K562 (cell line): ENCODE data around the gene NRP1. TPM values are rescaled to one million over a fixed set of nuclear protein-coding genes. Genes with fewer than 3 reads are reported as not detected.

Source experiments
- ATAC-seq: fragments of 200-7000 bp; cut with Tn5 transposase; 3 replicates; pipeline ENCODE4 v1.9.1; 2020; ENCODE audit warnings: moderate library complexity
- BruUV-seq: library from RNA; stranded (reverse); fragments of 400-500 nt; replicated peaks from 2 replicates; lab custom pipeline; 2021; lab: Mats Ljungman, UMichigan
- CTCF ChIA-PET: fragments of 300-600 bp; formaldehyde crosslinking; extraction: SDS; loops from one replicate; lab custom pipeline; 2021; ENCODE audit warnings: low intra/inter-chr PET ratio; lab: Yijun Ruan, JAX
- POLR2A ChIA-PET: fragments of 300-600, 350-650 bp; sonication (Branson Sonifier 250); formaldehyde crosslinking; extraction: SDS; loops from one replicate; lab custom pipeline; 2021; ENCODE audit warnings: antibody characterized with exemption, inconsistent platforms; lab: Yijun Ruan, JAX
- DNase-seq, 4 experiments: peaks; one replicate each; pipeline versions ENCODE4 v3.0.0 to v3.0.0-alpha.2; 2011 to 2018; ENCODE audit warnings: low spot score in 3 of 4, mixed read lengths in 3 of 4; ENCODE audit errors: extremely low read depth in 1 of 4
- FAIRE-seq: peaks from 2 replicates; lab custom pipeline; 2011; peaks lifted over from hg19 to GRCh38; lab: Jason Lieb, UNC
- H2AFZ ChIP-seq: 2 replicates; pipeline ENCODE4 v1.6.0; 2011; ENCODE audit warnings: low read depth, low read length, control low read depth, inconsistent platforms
- H3K27ac ChIP-seq: fragments of 200-600 bp; 3 replicates; pipeline ENCODE4 v1.8.0; 2011; ENCODE audit warnings: low read depth, mild to moderate bottlenecking, control low read depth, inconsistent platforms, low read length, moderate library complexity, mixed read lengths; ENCODE audit errors: extremely low read depth
- H3K27me3 ChIP-seq, 2 experiments: fragments of 300-600 bp in 1 of 2; 2 replicates in 1 of 2; 3 replicates in 1 of 2; pipeline versions ENCODE4 v1.6.0 to v1.8.0; 2011; ENCODE audit warnings: inconsistent platforms in 2 of 2, low read length in 2 of 2, mild to moderate bottlenecking in 1 of 2, mixed read lengths in 1 of 2, moderate library complexity in 1 of 2; ENCODE audit not compliant: control insufficient read depth in 2 of 2, insufficient read depth in 2 of 2
- H3K36me3 ChIP-seq: fragments of 300-600 bp; 3 replicates; pipeline ENCODE4 v1.8.0; 2011; ENCODE audit warnings: mild to moderate bottlenecking, low read length, inconsistent platforms; ENCODE audit not compliant: control insufficient read depth, insufficient read depth
- H3K4me1 ChIP-seq, 2 experiments: fragments of 200-600 bp in 1 of 2; replicated peaks in 1 of 2; 2 replicates in 1 of 2; 3 replicates in 1 of 2; pipeline versions ENCODE4 v1.5.1 to v1.8.0; 2011; ENCODE audit warnings: inconsistent platforms in 2 of 2, low read length in 2 of 2, mild to moderate bottlenecking in 1 of 2, mixed read lengths in 1 of 2, moderate library complexity in 1 of 2; ENCODE audit not compliant: control insufficient read depth in 2 of 2, insufficient read depth in 2 of 2
- H3K4me2 ChIP-seq: 2 replicates; pipeline ENCODE4 v1.6.1; 2011; ENCODE audit warnings: low read length, control low read depth, inconsistent platforms, mixed read lengths; ENCODE audit not compliant: insufficient read depth
- H3K4me3 ChIP-seq: fragments of 200-600 bp; sonication (generic), shearing (Covaris generic); 2 replicates; pipeline ENCODE4 v1.5.1; 2016; ENCODE audit warnings: control low read depth, inconsistent platforms
- H3K79me2 ChIP-seq: fragments of 200-600 bp; 3 replicates; pipeline ENCODE4 v1.8.0; 2011; ENCODE audit warnings: low read length, inconsistent platforms; ENCODE audit not compliant: control insufficient read depth, insufficient read depth
- H3K9ac ChIP-seq, 2 experiments: 2 replicates each; pipeline versions ENCODE4 v1.6.0 to v1.6.1; 2011; ENCODE audit warnings: low read depth in 2 of 2, low read length in 2 of 2, control low read depth in 1 of 2, inconsistent platforms in 1 of 2, mild to moderate bottlenecking in 1 of 2, mixed read lengths in 1 of 2; ENCODE audit not compliant: insufficient read depth in 1 of 2
- H3K9me1 ChIP-seq: one replicate; pipeline ENCODE4 v1.6.0; 2011; ENCODE audit warnings: inconsistent platforms, mild to moderate bottlenecking, low read length, moderate library complexity; ENCODE audit not compliant: control insufficient read depth, insufficient read depth
- H3K9me3 ChIP-seq: replicated peaks from 2 replicates; pipeline ENCODE4 v1.5.1; 2011; ENCODE audit warnings: low read depth, low read length, inconsistent platforms; ENCODE audit not compliant: control insufficient read depth, insufficient read depth
- H4K20me1 ChIP-seq: replicated peaks from 2 replicates; pipeline ENCODE4 v1.6.1; 2011; ENCODE audit warnings: low read length, inconsistent platforms, mixed read lengths; ENCODE audit not compliant: control insufficient read depth, insufficient read depth
- CEBPG ChIP-seq, 3 experiments: fragments of 200-800 bp in 1 of 3; sonication (Bioruptor generic) in 1 of 3; sonication (generic) in 1 of 3; formaldehyde crosslinking in 1 of 3; IDR thresholded peaks in 2 of 3; conservative IDR thresholded peaks in 1 of 3; 2 replicates each; pipeline versions ENCODE4 v1.6.1 to v1.8.0; 2016 to 2022; ENCODE audit warnings: missing compliant biosample characterization in 2 of 3, missing genetic modification characterization in 2 of 3, mild to moderate bottlenecking in 1 of 3, missing genetic modification reagents in 1 of 3
- DNMT1 ChIP-seq: fragments of 450-650 bp; IDR thresholded peaks from 2 replicates; pipeline ENCODE4 v1.6.1; 2016; ENCODE audit warnings: antibody characterized with exemption, mild to moderate bottlenecking
- EP400 ChIP-seq: fragments of 450-650 bp; IDR thresholded peaks from 2 replicates; pipeline ENCODE4 v1.6.1; 2017; ENCODE audit warnings: antibody characterized with exemption, mild to moderate bottlenecking, moderate library complexity
- ETS2 ChIP-seq: IDR thresholded peaks from 2 replicates; pipeline ENCODE4 v1.6.1; 2016; ENCODE audit warnings: borderline replicate concordance, missing genetic modification characterization, mild to moderate bottlenecking, moderate library complexity, missing compliant biosample characterization; ENCODE audit not compliant: poor library complexity, severe bottlenecking
- GABPB1 ChIP-seq: sonication (generic); formaldehyde crosslinking; IDR thresholded peaks from 2 replicates; pipeline ENCODE4 v1.8.0; 2022; ENCODE audit warnings: mild to moderate bottlenecking, missing genetic modification reagents
- HNRNPUL1 ChIP-seq: fragments of 200-400 bp; formaldehyde crosslinking; IDR thresholded peaks from 2 replicates; pipeline ENCODE4 v1.6.1; 2017; ENCODE audit warnings: low read length
- KLF6 ChIP-seq: fragments of 250-450 bp; sonication (Bioruptor Pico); IDR thresholded peaks from 2 replicates; pipeline ENCODE4 v1.4.0; 2020; ENCODE audit warnings: mild to moderate bottlenecking, moderate library complexity, borderline replicate concordance
- MEF2D ChIP-seq: conservative IDR thresholded peaks from 2 replicates; pipeline ENCODE4 v1.6.1; 2016; ENCODE audit warnings: low read depth, missing genetic modification characterization, missing compliant biosample characterization
- PML ChIP-seq: IDR thresholded peaks from 2 replicates; pipeline ENCODE4 v1.6.1; 2012; ENCODE audit warnings: low read length, inconsistent platforms
- POLR2A ChIP-seq: fragments of 450-650 bp; conservative IDR thresholded peaks from 2 replicates; pipeline ENCODE4 v1.6.1; 2016
- POLR2AphosphoS5 ChIP-seq: IDR thresholded peaks from 2 replicates; pipeline ENCODE4 v1.6.1; 2011; ENCODE audit warnings: mild to moderate bottlenecking, low read depth, low read length, moderate library complexity; ENCODE audit not compliant: control insufficient read depth, insufficient read depth
- RBM17 ChIP-seq: fragments of 200-400 bp; formaldehyde crosslinking; IDR thresholded peaks from 2 replicates; pipeline ENCODE4 v1.6.1; 2017; ENCODE audit warnings: low read depth, mild to moderate bottlenecking, low read length, borderline replicate concordance
- RFX5 ChIP-seq: IDR thresholded peaks from 2 replicates; pipeline ENCODE4 v1.6.1; 2011; ENCODE audit warnings: low read depth, mild to moderate bottlenecking, improper control_type of control experiment, low read length
- SLC30A9 ChIP-seq: fragments of 250-450 bp; sonication (Bioruptor Pico); IDR thresholded peaks from 2 replicates; pipeline ENCODE4 v1.8.0; 2022; ENCODE audit warnings: mild to moderate bottlenecking, moderate library complexity
- SP2 ChIP-seq: IDR thresholded peaks from 2 replicates; pipeline ENCODE4 v1.6.1; 2011; ENCODE audit warnings: mild to moderate bottlenecking, low read depth, low read length, moderate library complexity; ENCODE audit not compliant: poor library complexity, severe bottlenecking; ENCODE audit errors: extremely low read depth
- STAG1 ChIP-seq: sonication (generic); formaldehyde crosslinking; IDR thresholded peaks from 2 replicates; pipeline ENCODE4 v1.5.0; 2020; ENCODE audit warnings: missing genetic modification reagents, borderline replicate concordance
- TCFL5 ChIP-seq: fragments of 250-450 bp; sonication (Bioruptor Pico); conservative IDR thresholded peaks from 2 replicates; pipeline ENCODE4 v1.6.1; 2021; ENCODE audit warnings: mild to moderate bottlenecking, moderate library complexity, matching md5 sums
- WGBS: fragments of 100-300 bp; shearing (Covaris generic); methylation state at CpG from one replicate; pipeline ENCODE4 v1.1.6; 2016; ENCODE audit warnings: low coverage, mixed read lengths; ENCODE audit not compliant: insufficient coverage; ENCODE audit errors: missing lambda C conversion rate; 5-methylcytosine and 5-hydroxymethylcytosine counted together
- in situ Hi-C: fragments of 300-500 bp; cut with MboI; formaldehyde crosslinking; loops from 4 replicates; pipeline ENCODE4 v1.15.0; 2018; ENCODE audit warnings: inconsistent platforms, mixed read lengths
- intact Hi-C: fragments of 100-400 bp; cut with micrococcal nuclease; formaldehyde crosslinking; loops from 2 replicates; pipeline ENCODE4 v1.14.2; 2022
- polyA plus RNA-seq, 8 experiments: library from polyadenylated mRNA; depleted of rRNA in 4 of 8; stranded (reverse) in 5 of 8; unstranded in 3 of 8; fragments of >200 nt; fragmentation: Nextera tagmentation in 2 of 8; fragmentation: Illumina TruSeq in 1 of 8; extraction: Ambion mirVana in 2 of 8; extraction: Trizol in 1 of 8; gene quantifications; 2 replicates each; pipeline versions ENCODE4 v1.2.1 to v1.2.3, GENCODE V29; 2011 to 2014; ENCODE audit warnings: inconsistent platforms in 1 of 8, missing spikeins in 1 of 8
- total RNA-seq, 7 experiments: library from RNA; depleted of rRNA in 6 of 7; stranded (reverse); fragments of >200 nt in 6 of 7; fragmentation: Illumina TruSeq in 2 of 7; extraction: Trizol in 2 of 7; gene quantifications; 2 replicates each; pipeline versions ENCODE4 v1.2.1 to v1.2.3, GENCODE V29; 2011 to 2021; ENCODE audit warnings: low replicate concordance in 1 of 7
- TF ChIP-seq, protein P1 (sequence below): fragments of 250-450 bp; sonication (Bioruptor Pico); IDR thresholded peaks from 2 replicates; pipeline ENCODE4 v1.8.0; 2022; ENCODE audit warnings: moderate library complexity, mild to moderate bottlenecking, inconsistent platforms

NRP1 gene
- total and polyA plus RNA-seq, 9 of the 15 experiments (the other 6 are each of a cell fraction or from before 2014, with no cell fraction given), result 0.01 to 0.38 (median 0.04) TPM; not detected in 5

DNA sequence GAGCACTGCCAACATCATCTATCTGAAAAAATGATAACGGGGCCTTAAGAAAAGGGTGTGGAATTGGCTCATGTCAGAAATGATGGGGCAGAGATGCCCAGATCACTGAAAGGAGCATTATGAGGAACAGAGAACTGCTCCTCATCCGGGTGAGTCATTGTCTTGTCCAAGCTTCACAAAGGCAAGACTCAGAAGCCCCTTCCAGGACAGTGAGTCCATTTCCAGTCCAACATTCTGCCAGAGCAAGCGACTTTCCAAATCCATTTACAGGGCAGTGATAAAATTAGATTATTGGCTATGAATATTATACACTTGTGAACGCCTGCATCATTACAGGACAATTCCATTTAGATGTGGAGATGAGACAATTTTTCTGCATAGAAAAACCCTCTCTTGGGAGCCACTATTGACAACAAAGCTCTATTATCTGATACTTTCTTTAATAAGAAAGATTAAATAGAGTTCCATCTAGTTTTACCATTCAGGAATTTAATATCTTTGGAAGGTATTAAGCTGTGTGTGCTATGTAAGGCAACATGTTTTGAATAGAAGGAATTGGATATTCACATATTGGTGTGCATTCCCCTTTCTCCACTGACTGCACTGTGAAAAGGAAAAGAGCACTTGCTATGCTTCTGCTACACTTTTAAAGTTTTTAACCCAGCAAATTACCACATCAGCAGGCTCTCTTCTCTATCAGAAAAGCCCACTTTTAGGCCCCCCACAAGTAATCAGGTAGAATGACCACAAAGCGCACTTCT is 159.6 kb downstream of the NRP1 start:
- Histone ChIP-seq H4K20me1 (0 out of 2 replicates have a peak, but pooled peaks cover 2% of the 10 kb centered on the region), H3K27ac (no peak overlapping the region), H3K36me3 (no peaks in the 10 kb centered on the region), H3K4me2 (no peak overlapping the region), H3K9me1 (no peaks in the 10 kb centered on the region), H3K4me1 (no peaks in the 10 kb centered on the region), H3K9me3 (no peaks in the 10 kb centered on the region), H3K4me3 (no peak overlapping the region), H3K27me3 (0 out of 5 replicates have a peak, but pooled peaks cover 0 to 5% of the 10 kb centered on the region in 2 experiments), H3K79me2 (no peaks in the 10 kb centered on the region), H3K9ac (no peak overlapping the region), H2AFZ (no peak overlapping the region)
- WGBS, result under 1% methylated on average over 5 of the region's 5 CpGs
- intact Hi-C loops (no loop called here), in situ Hi-C loops (no loop called here)
- ATAC-seq (no peak), DNase-seq (no peak), FAIRE-seq (no peak)
- BruUV-seq, result no TSS peak
- TF ChIP-seq POLR2AphosphoS5 (no peak), CEBPG (CRISPR knock-in tag; IDR thresholded peaks at IDR 0.05) (no peak), CEBPG (tag; conservative IDR thresholded peaks at IDR 0.05 in 1 of 2, IDR thresholded peaks at IDR 0.05 in 1 of 2) (no peak), HNRNPUL1 (no peak), SLC30A9 (CRISPR knock-in tag) (no peak), EP400 (no peak), ETS2 (no peak), SP2 (no peak), GABPB1 (CRISPR knock-in tag) (no peak), RFX5 (no peak), DNMT1 (no peak), TCFL5 (CRISPR knock-in tag) (no peak), MEF2D (tag) (no peak), STAG1 (no peak), RBM17 (no peak), PML (no peak), KLF6 (CRISPR knock-in tag) (no peak), POLR2A (no peak)
- TF ChIP-seq, protein P1, sequence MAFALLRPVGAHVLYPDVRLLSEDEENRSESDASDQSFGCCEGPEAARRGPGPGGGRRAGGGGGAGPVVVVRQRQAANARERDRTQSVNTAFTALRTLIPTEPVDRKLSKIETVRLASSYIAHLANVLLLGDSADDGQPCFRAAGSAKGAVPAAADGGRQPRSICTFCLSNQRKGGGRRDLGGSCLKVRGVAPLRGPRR (CRISPR knock-in tag), result no peak
- ChIA-PET CTCF (no interaction called here), POLR2A (no interaction called here)
